ENCODE results near the gene SLC41A1. TPM values are rescaled to one million over a fixed set of nuclear protein-coding genes. Genes with fewer than 3 reads are reported as not detected.

The SLC41A1 gene
- total and polyA plus RNA-seq, 2 donors (not counting 3 experiments of a cell fraction or from before 2014, with no cell fraction given), result 21.7 to 22.0 TPM

DNA sequence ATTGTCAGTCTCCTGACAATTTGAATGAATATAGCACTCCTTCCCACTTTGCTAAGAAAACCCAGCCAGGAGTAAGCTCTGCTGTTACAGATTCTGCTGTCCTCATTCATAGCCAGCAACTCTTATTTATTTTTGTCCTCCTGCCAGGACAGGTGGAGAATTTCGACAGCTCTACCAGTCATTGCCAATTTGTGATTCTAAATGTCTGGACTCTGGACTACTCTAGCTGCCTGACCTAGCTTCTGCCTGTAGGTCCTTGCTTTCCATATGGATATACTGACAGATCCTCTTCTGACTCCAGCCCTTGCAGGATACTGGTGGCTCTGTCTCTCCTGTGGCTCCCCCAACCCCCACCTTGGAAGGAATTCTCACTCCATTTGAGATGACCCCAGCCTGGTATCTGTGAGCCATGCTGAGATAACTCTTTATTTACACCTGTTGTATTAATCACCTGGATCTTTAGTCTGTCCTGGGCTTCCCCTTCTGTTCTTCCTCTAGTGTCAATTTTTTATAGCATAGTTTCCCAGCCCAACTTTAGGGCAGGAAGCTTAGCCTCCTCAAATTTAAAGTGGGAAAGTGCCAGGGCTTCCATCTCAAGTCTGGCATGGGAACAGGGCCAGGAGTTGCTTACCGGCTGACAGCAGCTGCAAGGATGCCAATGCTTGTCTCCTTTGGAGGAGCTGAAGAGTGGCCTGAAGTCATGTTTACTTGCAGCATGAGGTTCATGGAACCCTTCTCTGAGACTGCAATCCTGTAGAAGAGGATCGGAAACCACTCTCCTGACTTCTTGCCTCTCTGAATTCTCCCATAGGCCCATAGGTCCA, 30.2 kb upstream of the SLC41A1 start:
- no peak for TF ChIP-seq GATA2 (IDR thresholded peaks at IDR 0.05; ENCODE audit: insufficient read depth, insufficient read length, low read depth, low read length)
- TF ChIP-seq FOS (IDR thresholded peaks at IDR 0.05; ENCODE audit: borderline replicate concordance, insufficient read depth, low read length), result no peak
- TF ChIP-seq POLR2AphosphoS5 (IDR thresholded peaks at IDR 0.05; ENCODE audit: insufficient read depth, low read depth, low read length), result no peak
- no peak for TF ChIP-seq EZH2 (IDR thresholded peaks at IDR 0.05; ENCODE audit: borderline replicate concordance, low read depth, low read length, severe bottlenecking)
- TF ChIP-seq CTCF (IDR thresholded peaks at IDR 0.05; ENCODE audit: extremely low read depth in 1 of 2, insufficient read depth in 1 of 2, low read depth in 1 of 2, low read length in 2 of 2), result no peak
- TF ChIP-seq JUN (IDR thresholded peaks at IDR 0.05; ENCODE audit: borderline replicate concordance, insufficient read depth, insufficient read length, low read depth), result no peak
- TF ChIP-seq MYC (IDR thresholded peaks at IDR 0.05; ENCODE audit: low read depth, low read length), result no peak
- no peak for TF ChIP-seq MAX (IDR thresholded peaks at IDR 0.05; ENCODE audit: insufficient read depth, insufficient read length)
- TF ChIP-seq POLR2A (IDR thresholded peaks at IDR 0.05; ENCODE audit: low read depth, low read length), result no peak
- Histone ChIP-seq H4K20me1 (replicated peaks; ENCODE audit: control insufficient read depth, extremely low read depth, insufficient read depth, low read length) (no peaks in the 10 kb centered on the region), H3K4me3 (replicated peaks in 1 of 3; ENCODE audit: insufficient read depth in 1 of 3, low read depth in 1 of 3, low read length in 3 of 3) (no peak overlapping the region), H3K9ac (replicated peaks; ENCODE audit: extremely low read depth, insufficient read depth, low read length) (no peak overlapping the region), H3K9me3 (replicated peaks; ENCODE audit: control insufficient read depth, insufficient read depth, low read length) (no peaks in the 10 kb centered on the region), H2AFZ (ENCODE audit: low read depth, low read length) (no peak overlapping the region), H3K9me1 (replicated peaks; ENCODE audit: control insufficient read depth, extremely low read depth, insufficient read depth, low read length) (no peaks in the 10 kb centered on the region), H3K27ac (ENCODE audit: insufficient read depth, low read depth, low read length) (no peak overlapping the region), H3K27me3 (ENCODE audit: control insufficient read depth in 2 of 2, insufficient read depth in 2 of 2, low read length in 2 of 2) (peaks cover 0 to 11% of the 10 kb centered on the region in 2 experiments), H3K79me2 (ENCODE audit: control insufficient read depth, insufficient read depth, low read length) (no peaks in the 10 kb centered on the region), H3K4me1 (ENCODE audit: control insufficient read depth, extremely low read depth, insufficient read depth, low read length) (no peaks in the 10 kb centered on the region), H3K36me3 (ENCODE audit: control insufficient read depth in 2 of 2, extremely low read depth in 1 of 2, insufficient read depth in 2 of 2, low read length in 2 of 2) (no peaks in the 10 kb centered on the region), H3K4me2 (ENCODE audit: insufficient read depth, low read length) (no peak overlapping the region)
- dilution Hi-C loops (cut with MboI; ENCODE audit: extremely low pct_ligation_motif_present, low sequenced_read_pairs), result no loop called here
- DNase-seq (ENCODE audit: low read depth, low spot score), result no peak
- BruUV-seq (replicated peaks), result no TSS peak
- FAIRE-seq, result no peak
- intact Hi-C loops (cut with micrococcal nuclease), result no loop called here
- ChIA-PET POLR2A (no interaction called here), CTCF (interaction anchor here (0.6 to 2.9 kb wide), 5 partner anchors 11 to 134 kb away, joined by 3 to 9 read pairs (median 4); no protein-coding TSS in a partner anchor)
